Liver (tissue), 9 donors: ENCODE results near the gene CTNNA1. TPM values are rescaled to one million over a fixed set of nuclear protein-coding genes. Genes with fewer than 3 reads are reported as not detected.

ENCODE experiments used
- DNase-seq: peaks from one replicate; pipeline ENCODE4 v3.0.0-alpha.2; 2017; ENCODE audit warnings: low spot score
- H3K27ac ChIP-seq, 2 donors: one replicate each; pipeline ENCODE4 v1.7.0; 2013; ENCODE audit warnings: inconsistent platforms in 2 of 2, low read length in 2 of 2, control low read depth in 1 of 2, low read depth in 1 of 2, mild to moderate bottlenecking in 1 of 2
- H3K27me3 ChIP-seq, 4 donors: one replicate each; pipeline versions ENCODE4 v1.6.1 to v1.7.0; 2013; ENCODE audit warnings: low read length in 3 of 4, inconsistent platforms in 1 of 4, mild to moderate bottlenecking in 1 of 4, moderate library complexity in 1 of 4; ENCODE audit not compliant: control insufficient read depth in 4 of 4, insufficient read depth in 4 of 4
- H3K36me3 ChIP-seq, 4 donors: one replicate each; pipeline versions ENCODE4 v1.6.1 to v1.7.0; 2013; ENCODE audit warnings: low read length in 3 of 4, mild to moderate bottlenecking in 3 of 4, low read depth in 1 of 4, moderate library complexity in 1 of 4; ENCODE audit not compliant: control insufficient read depth in 4 of 4, insufficient read depth in 3 of 4
- H3K4me1 ChIP-seq, 4 donors: one replicate each; pipeline versions ENCODE4 v1.6.1 to v1.7.0; 2013; ENCODE audit warnings: low read length in 3 of 4, mild to moderate bottlenecking in 3 of 4, moderate library complexity in 1 of 4; ENCODE audit not compliant: control insufficient read depth in 4 of 4, insufficient read depth in 4 of 4
- H3K4me3 ChIP-seq, 3 donors: one replicate each; pipeline versions ENCODE4 v1.6.1 to v1.7.0; 2013; ENCODE audit warnings: low read length in 3 of 3, control low read depth in 1 of 3, low read depth in 1 of 3, mild to moderate bottlenecking in 1 of 3
- H3K9ac ChIP-seq, 2 donors: one replicate each; pipeline ENCODE4 v1.7.0; 2013; ENCODE audit warnings: low read length in 2 of 2, mild to moderate bottlenecking in 2 of 2, moderate library complexity in 2 of 2, control low read depth in 1 of 2, low read depth in 1 of 2
- H3K9me3 ChIP-seq, 4 donors: one replicate each; pipeline versions ENCODE4 v1.6.1 to v1.7.0; 2013; ENCODE audit warnings: low read length in 3 of 4; ENCODE audit not compliant: control insufficient read depth in 4 of 4
- ATF3 ChIP-seq: IDR thresholded peaks from 2 replicates; pipeline ENCODE4 v1.6.1; 2016; ENCODE audit warnings: antibody characterized with exemption
- CTCF ChIP-seq: fragments of 150-350 bp; IDR thresholded peaks from 2 replicates; pipeline ENCODE4 v1.5.1; 2017; ENCODE audit warnings: improper control_type of control experiment, low read depth, low read length; ENCODE audit not compliant: missing input control
- EGR1 ChIP-seq, 2 donors: IDR thresholded peaks; 2 replicates each; pipeline ENCODE4 v1.6.1; 2016 to 2018; ENCODE audit warnings: antibody characterized with exemption in 2 of 2, low read depth in 2 of 2
- FOXA2 ChIP-seq: IDR thresholded peaks from 2 replicates; pipeline ENCODE4 v1.6.1; 2016; ENCODE audit warnings: antibody characterized with exemption
- GABPA ChIP-seq, 2 donors: IDR thresholded peaks in 1 of 2; conservative IDR thresholded peaks in 1 of 2; 2 replicates each; pipeline ENCODE4 v1.6.1; 2016; ENCODE audit warnings: antibody characterized with exemption in 2 of 2, mild to moderate bottlenecking in 1 of 2, moderate library complexity in 1 of 2
- HNF4A ChIP-seq, 2 donors: conservative IDR thresholded peaks; 2 replicates each; pipeline ENCODE4 v1.6.1; 2016; ENCODE audit warnings: antibody characterized with exemption in 2 of 2, mild to moderate bottlenecking in 2 of 2
- HNF4G ChIP-seq: IDR thresholded peaks from 2 replicates; pipeline ENCODE4 v1.6.1; 2016; ENCODE audit warnings: antibody characterized with exemption
- NR2F2 ChIP-seq: IDR thresholded peaks from 2 replicates; pipeline ENCODE4 v1.6.1; 2016; ENCODE audit warnings: antibody characterized with exemption
- TAF1 ChIP-seq: conservative IDR thresholded peaks from 2 replicates; pipeline ENCODE4 v1.6.1; 2016; ENCODE audit warnings: antibody characterized with exemption, mild to moderate bottlenecking
- YY1 ChIP-seq: IDR thresholded peaks from 2 replicates; pipeline ENCODE4 v1.6.1; 2016; ENCODE audit warnings: antibody characterized with exemption, mild to moderate bottlenecking
- ZBTB33 ChIP-seq: IDR thresholded peaks from 2 replicates; pipeline ENCODE4 v1.6.1; 2016; ENCODE audit warnings: antibody characterized with exemption
- WGBS: extraction: QIAGEN DNeasy Blood & Tissue Kit; methylation state at CpG from one replicate; pipeline ENCODE4 v1.1.7; 2013; 5-methylcytosine and 5-hydroxymethylcytosine counted together
- polyA plus RNA-seq, 2 donors: library from polyadenylated mRNA; stranded (reverse) in 1 of 2; unstranded in 1 of 2; fragments of 200-250 nt in 1 of 2; fragments of >200 nt in 1 of 2; fragmentation: Nextera tagmentation in 1 of 2; extraction: Ambion mirVana in 1 of 2; gene quantifications; one replicate each; pipeline versions ENCODE4 v1.2.1 to v1.2.3, GENCODE V29; 2013 to 2015
- total RNA-seq, 2 donors: library from RNA; depleted of rRNA; stranded (reverse); fragments of >200 nt; gene quantifications; one replicate each; pipeline ENCODE4 v1.2.3, GENCODE V29; 2014
- TF ChIP-seq, protein P1 (sequence below): IDR thresholded peaks from 2 replicates; pipeline ENCODE4 v1.6.1; 2016; ENCODE audit warnings: antibody characterized with exemption
- TF ChIP-seq, protein P2 (sequence below): IDR thresholded peaks from 2 replicates; pipeline ENCODE4 v1.6.1; 2016; ENCODE audit warnings: antibody characterized with exemption, mild to moderate bottlenecking
- donor health status: healthy.
- donor health status: healthy.
- donor health status: healthy.
- donor health status: healthy.
- donor health status: healthy.

CTNNA1 gene
- total and polyA plus RNA-seq, 4 donors, result 39.9 to 150 (median 103) TPM

DNA sequence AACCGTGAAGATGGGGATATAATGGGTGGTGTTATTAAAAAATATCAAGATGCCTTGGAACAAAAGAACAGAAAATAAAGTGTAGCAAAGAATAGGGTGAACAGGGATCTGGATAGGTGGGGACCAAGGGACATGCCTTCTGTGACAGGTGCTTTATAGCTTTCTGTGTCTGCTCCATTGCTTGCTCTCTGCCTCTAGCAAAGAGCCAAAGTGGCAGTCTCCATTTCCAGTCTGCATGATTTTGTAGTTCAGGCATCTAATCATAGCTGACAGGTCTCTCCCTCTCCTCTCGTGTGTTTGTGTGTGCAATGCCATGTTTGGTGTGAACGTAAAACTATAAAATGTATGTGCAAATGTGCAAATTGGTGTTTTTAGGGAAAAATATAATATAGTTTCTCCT is 86.9 kb downstream of the CTNNA1 start:
- no peak for TF ChIP-seq EGR1 (IDR thresholded peaks at IDR 0.05; ENCODE audit: low read depth in 2 of 2)
- 92% methylated on average over 3 of the region's 3 CpGs for WGBS

GRCh38 chr5:138841531-138841930 is 88.3 kb downstream of the CTNNA1 start:
- no peak for DNase-seq
- Histone ChIP-seq H3K27ac (no peak overlapping the region), H3K4me1 (peaks cover 0 to 6% (median 4%) of the 10 kb centered on the region in 4 donors), H3K36me3 (peaks cover 0 to 5% (median 0%) of the 10 kb centered on the region in 4 donors), H3K27me3 (no peaks in the 10 kb centered on the region), H3K9ac (no peak overlapping the region), H3K4me3 (no peak overlapping the region), H3K9me3 (no peaks in the 10 kb centered on the region)
- TF ChIP-seq HNF4A (conservative IDR thresholded peaks at IDR 0.05) (no peak), FOXA2 (no peak), ATF3 (no peak), TAF1 (no peak), HNF4G (no peak), GABPA (IDR thresholded peaks at IDR 0.05 in 1 of 2, conservative IDR thresholded peaks at IDR 0.05 in 1 of 2) (no peak), EGR1 (IDR thresholded peaks at IDR 0.05; ENCODE audit: low read depth in 2 of 2) (no peak), YY1 (no peak), ZBTB33 (no peak), CTCF (no peak), NR2F2 (no peak)
- TF ChIP-seq, protein P1, sequence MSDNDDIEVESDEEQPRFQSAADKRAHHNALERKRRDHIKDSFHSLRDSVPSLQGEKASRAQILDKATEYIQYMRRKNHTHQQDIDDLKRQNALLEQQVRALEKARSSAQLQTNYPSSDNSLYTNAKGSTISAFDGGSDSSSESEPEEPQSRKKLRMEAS, result no peak
- TF ChIP-seq, protein P2, sequence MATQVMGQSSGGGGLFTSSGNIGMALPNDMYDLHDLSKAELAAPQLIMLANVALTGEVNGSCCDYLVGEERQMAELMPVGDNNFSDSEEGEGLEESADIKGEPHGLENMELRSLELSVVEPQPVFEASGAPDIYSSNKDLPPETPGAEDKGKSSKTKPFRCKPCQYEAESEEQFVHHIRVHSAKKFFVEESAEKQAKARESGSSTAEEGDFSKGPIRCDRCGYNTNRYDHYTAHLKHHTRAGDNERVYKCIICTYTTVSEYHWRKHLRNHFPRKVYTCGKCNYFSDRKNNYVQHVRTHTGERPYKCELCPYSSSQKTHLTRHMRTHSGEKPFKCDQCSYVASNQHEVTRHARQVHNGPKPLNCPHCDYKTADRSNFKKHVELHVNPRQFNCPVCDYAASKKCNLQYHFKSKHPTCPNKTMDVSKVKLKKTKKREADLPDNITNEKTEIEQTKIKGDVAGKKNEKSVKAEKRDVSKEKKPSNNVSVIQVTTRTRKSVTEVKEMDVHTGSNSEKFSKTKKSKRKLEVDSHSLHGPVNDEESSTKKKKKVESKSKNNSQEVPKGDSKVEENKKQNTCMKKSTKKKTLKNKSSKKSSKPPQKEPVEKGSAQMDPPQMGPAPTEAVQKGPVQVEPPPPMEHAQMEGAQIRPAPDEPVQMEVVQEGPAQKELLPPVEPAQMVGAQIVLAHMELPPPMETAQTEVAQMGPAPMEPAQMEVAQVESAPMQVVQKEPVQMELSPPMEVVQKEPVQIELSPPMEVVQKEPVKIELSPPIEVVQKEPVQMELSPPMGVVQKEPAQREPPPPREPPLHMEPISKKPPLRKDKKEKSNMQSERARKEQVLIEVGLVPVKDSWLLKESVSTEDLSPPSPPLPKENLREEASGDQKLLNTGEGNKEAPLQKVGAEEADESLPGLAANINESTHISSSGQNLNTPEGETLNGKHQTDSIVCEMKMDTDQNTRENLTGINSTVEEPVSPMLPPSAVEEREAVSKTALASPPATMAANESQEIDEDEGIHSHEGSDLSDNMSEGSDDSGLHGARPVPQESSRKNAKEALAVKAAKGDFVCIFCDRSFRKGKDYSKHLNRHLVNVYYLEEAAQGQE, result no peak
- WGBS, result 95% methylated on average over 2 of the region's 2 CpGs

More for the DNA sequence above, 86.9 kb downstream of the CTNNA1 start:
- DNase-seq, result no peak
- H3K36me3 ChIP-seq, result peaks cover 0 to 3% (median 0%) of the 10 kb centered on the region in 4 donors
- H3K9ac ChIP-seq, result no peak overlapping the region
- H3K27ac ChIP-seq, result no peak overlapping the region
- H3K27me3 ChIP-seq, result no peaks in the 10 kb centered on the region
- peaks cover 0 to 6% (median 4%) of the 10 kb centered on the region in 4 donors for H3K4me1 ChIP-seq
- no peak overlapping the region for H3K4me3 ChIP-seq
- H3K9me3 ChIP-seq, result no peaks in the 10 kb centered on the region
